ENCODE data around the gene COX7A2L.
"Not testable (repeated sequence)": the region's sequence is repeated elsewhere in the genome, so short reads cannot be mapped to it uniquely, and the experiment has no call there.

COX7A2L gene

DNA sequence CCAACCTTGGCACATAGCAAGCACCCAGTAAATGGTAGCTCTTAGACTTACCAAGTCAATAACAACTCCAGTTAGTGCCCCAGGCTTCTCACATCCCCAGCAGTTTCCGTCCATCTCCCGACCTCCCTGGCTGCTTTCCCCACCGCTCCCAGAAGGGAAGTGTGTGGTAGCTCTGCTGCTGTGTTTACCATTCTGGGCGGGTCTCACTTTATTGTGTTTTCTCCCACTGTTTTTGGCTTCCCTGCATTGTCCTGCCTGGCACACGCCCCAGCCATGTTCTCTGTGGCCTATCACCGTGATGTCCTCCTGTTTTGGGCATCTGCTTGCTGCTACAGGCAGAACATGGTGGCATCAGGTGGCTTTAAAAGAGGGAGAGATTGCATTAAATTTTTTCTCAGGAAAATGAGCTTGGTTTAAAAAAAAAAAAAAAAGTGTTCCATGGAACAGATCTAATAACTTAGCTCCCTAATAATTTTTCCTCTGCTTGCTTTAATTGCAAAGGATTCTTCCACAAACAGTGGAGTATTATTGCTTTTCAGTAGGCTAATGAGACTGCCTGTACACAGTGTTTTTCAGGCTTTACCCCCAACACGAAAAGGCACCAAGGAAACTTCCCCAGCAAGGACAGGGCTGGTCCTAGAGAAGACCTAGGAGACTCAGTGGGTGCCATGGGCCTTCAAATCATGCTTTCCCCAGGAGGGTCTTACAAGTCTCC is 8.0 kb upstream of the COX7A2L start:
- DNase-seq (ENCODE audit: low read depth in 2 of 2, low spot score in 1 of 2): no peak

- no peak for DNase-seq (ENCODE audit: low read depth in 2 of 2, low spot score in 1 of 2)
Observed at GRCh38 chr2:42367835-42368234, 6.8 kb upstream of the COX7A2L start.

DNA sequence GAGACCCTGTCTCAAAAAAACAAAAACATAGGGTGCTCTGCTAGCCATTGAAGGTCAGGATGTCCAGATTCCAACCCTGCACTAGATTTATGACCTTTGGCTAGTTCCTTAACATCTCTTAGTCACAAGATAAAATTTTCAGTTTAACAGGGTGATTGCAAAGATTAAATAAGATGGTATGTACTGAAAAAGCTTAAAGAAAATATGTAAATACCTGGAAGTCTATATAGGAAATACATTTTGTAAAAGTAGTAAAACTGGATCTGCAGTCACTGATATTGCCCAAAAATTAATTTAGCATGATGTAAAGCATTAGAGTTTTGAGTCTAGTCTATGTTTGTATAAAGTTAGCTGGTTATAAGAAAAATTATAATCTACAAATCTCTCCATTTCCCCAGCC is 5.4 kb upstream of the COX7A2L start:
- DNase-seq (ENCODE audit: low read depth in 2 of 2, low spot score in 1 of 2): no peak

DNA sequence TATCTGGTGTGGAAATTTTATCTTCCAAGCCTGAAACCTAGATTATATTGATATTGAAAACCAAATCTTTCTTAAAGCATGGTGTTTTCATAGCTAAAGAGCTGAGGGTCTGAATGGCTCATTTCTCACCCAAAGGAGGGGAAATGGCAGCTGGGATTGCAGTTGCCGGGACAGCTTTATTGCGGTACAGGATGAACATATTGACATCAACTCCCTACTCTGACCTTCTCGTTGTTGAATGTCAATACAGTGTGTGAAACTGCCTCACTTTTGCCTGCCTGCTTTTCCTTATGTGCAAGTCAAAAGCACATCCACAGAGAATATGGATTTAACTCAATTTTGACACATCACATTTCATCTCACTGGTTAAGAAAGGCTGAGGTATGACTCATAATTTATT is 3.6 kb upstream of the COX7A2L start:
- no peak for DNase-seq (ENCODE audit: low read depth in 2 of 2, low spot score in 1 of 2)

- DNase-seq (ENCODE audit: low read depth in 2 of 2, low spot score in 1 of 2): no peak
Observed at GRCh38 chr2:42363413-42363812, 2.4 kb upstream of the COX7A2L start.

GRCh38 chr2:42361728-42362283 is 789 bp upstream of the COX7A2L start:
- no peak for DNase-seq (ENCODE audit: low read depth in 2 of 2, low spot score in 1 of 2)

- no peak for DNase-seq (ENCODE audit: low read depth in 2 of 2, low spot score in 1 of 2)
Observed at GRCh38 chr2:42360493-42360889, 526 bp downstream of the COX7A2L start.

DNA sequence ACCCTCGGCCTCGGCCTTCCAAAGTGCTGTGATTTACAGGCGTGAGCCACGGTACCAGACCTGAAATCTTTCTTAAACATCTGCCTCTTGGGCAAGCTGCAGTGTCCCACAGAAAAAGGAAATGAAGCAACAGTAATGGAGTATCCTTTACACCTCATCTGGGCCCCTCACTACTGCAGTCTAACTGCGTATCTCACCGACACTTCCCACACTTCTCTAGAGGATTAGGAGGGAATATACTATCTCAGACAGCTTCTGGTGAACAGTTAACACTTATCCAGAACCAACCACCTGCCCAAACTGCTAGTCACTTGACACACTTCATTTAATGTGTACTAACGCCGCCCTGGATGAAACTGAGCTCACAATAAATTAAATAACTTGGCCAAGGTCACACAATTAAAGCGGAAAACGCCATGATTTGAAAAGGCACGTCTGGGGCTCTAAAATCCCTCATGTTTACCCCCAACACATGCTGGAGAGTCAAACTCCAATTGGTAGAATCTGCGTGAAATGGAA is 993 bp downstream of the COX7A2L start:
- no peak for DNase-seq (ENCODE audit: low read depth in 2 of 2, low spot score in 1 of 2)

- no peak for DNase-seq (ENCODE audit: low read depth in 2 of 2, low spot score in 1 of 2)
Observed at GRCh38 chr2:42359304-42359964, 1.6 kb downstream of the COX7A2L start.

- DNase-seq (ENCODE audit: low read depth in 2 of 2, low spot score in 1 of 2): no peak
Observed at GRCh38 chr2:42353792-42354429, 7.1 kb downstream of the COX7A2L start.

GRCh38 chr2:42351864-42352263 is 9.2 kb downstream of the COX7A2L start:
- no peak for DNase-seq (ENCODE audit: low read depth in 2 of 2, low spot score in 1 of 2)

GRCh38 chr2:42350434-42351063 is 10.5 kb downstream of the COX7A2L start:
- DNase-seq (ENCODE audit: low read depth in 2 of 2, low spot score in 1 of 2): no peak

DNA sequence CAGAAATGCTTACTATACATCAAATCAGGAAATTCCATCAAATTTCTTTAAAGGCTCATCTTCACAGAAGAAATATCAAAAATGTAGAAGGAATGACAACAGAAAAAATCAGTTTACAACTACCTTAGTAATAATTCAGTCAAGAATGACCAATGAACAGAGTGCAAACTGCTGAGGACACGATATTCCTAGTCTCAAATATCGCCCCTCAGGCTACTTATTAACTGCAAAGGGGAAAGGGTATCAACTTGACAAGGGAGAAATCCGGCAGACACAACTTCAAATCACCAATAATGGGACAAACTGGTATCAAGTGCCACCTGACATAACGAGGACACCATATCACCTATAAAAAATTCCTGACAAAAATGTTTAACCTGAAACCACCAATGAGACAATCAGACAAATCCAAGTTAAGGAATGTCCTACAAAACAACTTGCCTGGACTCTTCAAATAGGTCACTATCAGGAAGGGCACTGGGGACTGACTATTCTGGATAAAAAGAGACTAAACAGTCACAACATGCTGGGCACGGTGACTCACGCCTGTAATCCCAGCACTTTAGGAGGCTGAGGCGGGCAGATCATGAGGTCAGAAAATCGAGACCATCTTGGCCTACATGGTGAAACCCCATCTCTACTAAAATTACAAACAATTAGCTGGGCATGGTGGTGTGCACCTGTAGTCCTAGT is 12.8 kb downstream of the COX7A2L start:
- DNase-seq (ENCODE audit: low read depth in 2 of 2, low spot score in 1 of 2): no peak

DNA sequence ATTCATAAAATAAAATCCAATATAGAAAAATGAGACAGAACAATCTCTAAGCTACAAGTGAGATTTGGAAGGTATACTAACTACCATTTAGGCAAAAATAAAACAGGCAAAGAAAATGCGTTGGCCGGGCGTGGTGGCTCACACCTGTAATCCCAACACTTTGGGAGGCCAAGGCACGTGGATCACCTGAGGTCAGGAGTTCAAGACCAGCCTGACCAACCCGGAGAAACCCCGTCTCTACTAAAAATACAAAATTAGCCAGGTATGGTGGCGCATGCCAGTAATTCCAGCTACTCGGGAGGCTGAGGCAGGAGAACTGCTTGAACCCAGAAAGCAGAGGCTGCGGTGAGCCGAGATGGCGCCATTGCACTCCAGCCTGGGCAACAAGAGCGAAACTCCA is 13.5 kb downstream of the COX7A2L start:
- not testable (repeated sequence) for DNase-seq (ENCODE audit: low read depth in 2 of 2, low spot score in 1 of 2)

DNA sequence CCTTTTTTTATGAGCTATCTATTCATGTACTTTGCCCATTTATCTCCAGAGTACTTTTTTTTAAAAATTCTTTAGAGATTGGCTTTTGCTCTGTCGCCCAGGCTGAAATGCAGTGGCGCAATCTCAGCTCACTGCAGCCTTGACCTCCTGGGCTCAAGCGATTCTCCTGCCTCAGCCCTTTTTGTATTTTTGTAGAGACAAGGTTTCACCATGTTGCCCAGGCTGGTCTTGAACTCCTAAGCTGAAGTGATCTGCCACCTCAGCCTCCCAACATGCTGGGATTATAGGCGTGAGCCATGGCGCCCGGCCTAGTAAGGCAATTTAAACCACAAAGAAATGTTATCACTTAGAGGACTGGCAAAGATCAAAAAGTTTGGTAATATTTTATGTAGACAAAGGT is 14.2 kb downstream of the COX7A2L start:
- not testable (repeated sequence) for DNase-seq (ENCODE audit: low read depth in 2 of 2, low spot score in 1 of 2)

DNA sequence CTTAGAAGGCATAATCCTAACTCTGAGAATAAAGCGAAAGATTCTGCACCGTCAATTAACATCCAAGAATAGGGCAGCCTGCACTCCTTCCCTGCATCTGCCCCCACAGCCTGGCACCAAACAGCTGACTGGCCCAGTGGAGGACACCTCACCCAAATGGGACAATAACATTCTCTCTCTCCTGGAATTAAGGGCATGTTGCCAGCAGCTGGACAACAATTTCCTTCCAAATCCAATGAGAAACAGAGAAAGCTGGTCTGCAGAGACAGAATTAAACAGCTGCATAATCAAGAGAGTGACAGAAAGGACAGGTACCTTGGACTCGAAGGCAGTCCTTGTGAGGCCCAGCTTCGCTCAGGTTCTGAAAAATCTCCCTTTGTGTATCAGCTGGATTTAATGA is 15.0 kb downstream of the COX7A2L start:
- DNase-seq (ENCODE audit: low read depth in 2 of 2, low spot score in 1 of 2): no peak

DNA sequence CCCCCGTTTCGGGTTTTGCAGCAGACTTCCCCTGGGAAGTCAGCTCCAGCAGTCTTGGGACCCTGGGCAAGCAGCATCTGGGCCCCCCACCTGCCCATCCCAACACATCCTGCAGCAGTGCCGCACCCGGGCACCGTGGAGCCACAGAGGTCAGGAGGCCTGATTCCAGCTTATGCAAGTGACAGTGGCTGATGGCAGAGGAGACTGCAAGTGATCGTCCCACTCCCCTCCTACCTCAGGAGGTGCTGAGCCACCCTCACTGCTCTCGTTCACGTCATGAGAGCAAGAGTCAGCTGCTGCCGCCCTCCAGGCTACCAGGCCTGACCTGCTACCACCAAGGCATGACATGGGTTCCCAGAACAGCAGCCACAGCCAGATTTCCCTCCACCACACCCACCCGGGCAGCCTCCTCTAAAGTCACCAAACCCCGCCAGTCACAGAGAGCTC is 18.2 kb downstream of the COX7A2L start:
- DNase-seq (ENCODE audit: low read depth in 2 of 2, low spot score in 1 of 2): no peak

GRCh38 chr2:42342061-42342794 is 18.8 kb downstream of the COX7A2L start:
- DNase-seq (ENCODE audit: low read depth in 2 of 2, low spot score in 1 of 2): no peak

- DNase-seq (ENCODE audit: low read depth in 2 of 2, low spot score in 1 of 2): no peak
Observed at GRCh38 chr2:42340938-42341636, 19.9 kb downstream of the COX7A2L start.

Measured in stimulated activated CD8-positive, alpha-beta memory T cell treated with anti-CD3 and anti-CD28 coated beads, Interleukin-4, amount 100 ng/mL, for 4 hours (primary cell).